Kidney epithelial cell (primary cell): Measurements from ENCODE around the gene LRRC47. TPM values are rescaled to one million over a fixed set of nuclear protein-coding genes. Genes with fewer than 3 reads are reported as not detected.

Experiments used
- DNase-seq: peaks from one replicate; pipeline ENCODE4 v3.0.0-alpha.2; 2010; ENCODE audit warnings: low read depth
- H3K27me3 ChIP-seq: 2 replicates; pipeline ENCODE4 v1.6.0; 2011; ENCODE audit warnings: low read length; ENCODE audit not compliant: control insufficient read depth, insufficient read depth
- H3K36me3 ChIP-seq: 2 replicates; pipeline ENCODE4 v1.5.1; 2011; ENCODE audit warnings: low read length; ENCODE audit not compliant: control insufficient read depth, insufficient read depth
- H3K4me3 ChIP-seq: 2 replicates; pipeline ENCODE4 v1.5.1; 2011; ENCODE audit warnings: low read depth, mild to moderate bottlenecking, control low read depth, low read length
- CTCF ChIP-seq: IDR thresholded peaks from 2 replicates; pipeline ENCODE4 v1.5.1; 2011; ENCODE audit warnings: mild to moderate bottlenecking, moderate library complexity, low read length, control low read depth, inconsistent platforms; ENCODE audit not compliant: insufficient read depth, poor library complexity, severe bottlenecking
- total RNA-seq: library from RNA; depleted of rRNA; stranded (reverse); fragments of >200 nt; gene quantifications from 2 replicates; pipeline ENCODE4 v1.2.3, GENCODE V29; 2015

Gene LRRC47
- total RNA-seq, 1 donor from 2014 or later: 55.9 TPM

- TF ChIP-seq CTCF: no peak
- Histone ChIP-seq H3K4me3 (no peak overlapping the region), H3K36me3 (no peaks in the 10 kb centered on the region), H3K27me3 (no peaks in the 10 kb centered on the region)
- no peak for DNase-seq
Observed at GRCh38 chr1:3836421-3836820, 40.1 kb upstream of the LRRC47 start.

GRCh38 chr1:3834701-3835100 is 38.4 kb upstream of the LRRC47 start:
- no peak for TF ChIP-seq CTCF
- no peaks in the 10 kb centered on the region for H3K36me3 ChIP-seq
- DNase-seq: no peak

GRCh38 chr1:3831689-3832088 is 35.4 kb upstream of the LRRC47 start:
- TF ChIP-seq CTCF: no peak
- H3K36me3 ChIP-seq: no peaks in the 10 kb centered on the region
- no peak for DNase-seq
- H3K27me3 ChIP-seq: no peaks in the 10 kb centered on the region
- H3K4me3 ChIP-seq: no peak overlapping the region

More at GRCh38 chr1:3834701-3835100, 38.4 kb upstream of the LRRC47 start:
- Histone ChIP-seq H3K27me3 (no peaks in the 10 kb centered on the region), H3K4me3 (no peak overlapping the region)

- DNase-seq: no peak
- no peak overlapping the region for H3K4me3 ChIP-seq
- no peaks in the 10 kb centered on the region for H3K36me3 ChIP-seq
- no peak for TF ChIP-seq CTCF
- H3K27me3 ChIP-seq: no peaks in the 10 kb centered on the region
Observed at GRCh38 chr1:3828391-3828790, 32.1 kb upstream of the LRRC47 start.

- Histone ChIP-seq H3K27me3 (no peaks in the 10 kb centered on the region), H3K36me3 (no peaks in the 10 kb centered on the region)
Observed at GRCh38 chr1:3827813-3828307, 31.6 kb upstream of the LRRC47 start.

More at GRCh38 chr1:3827813-3828307, 31.6 kb upstream of the LRRC47 start:
- no peak for DNase-seq
- TF ChIP-seq CTCF: no peak
- no peak overlapping the region for H3K4me3 ChIP-seq
